CD4-positive, CD25-positive, alpha-beta regulatory T cell (primary cell): ENCODE measurements around the gene NUP35. TPM values are rescaled to one million over a fixed set of nuclear protein-coding genes. Genes with fewer than 3 reads are reported as not detected.

Source experiments
- ATAC-seq, 2 donors: fragments of 150-1000 bp; cut with Tn5 transposase; one replicate each; pipeline ENCODE4 v1.10.0; 2021; ENCODE audit warnings: low read depth in 2 of 2, moderate number of reproducible peaks in 2 of 2, moderate library complexity in 1 of 2
- DNase-seq, 3 donors: peaks; one replicate each; pipeline versions ENCODE4 v3.0.0 to v3.0.0-alpha.2; 2012 to 2022; ENCODE audit warnings: mixed read lengths in 1 of 3
- H3K27ac ChIP-seq: one replicate; pipeline ENCODE4 v1.7.0; 2013; ENCODE audit warnings: mild to moderate bottlenecking, low read length; ENCODE audit not compliant: insufficient read depth, poor library complexity, severe bottlenecking
- H3K27me3 ChIP-seq: one replicate; pipeline ENCODE4 v1.7.0; 2013; ENCODE audit warnings: low read length; ENCODE audit not compliant: control insufficient read depth, insufficient read depth
- H3K36me3 ChIP-seq: one replicate; pipeline ENCODE4 v1.7.0; 2013; ENCODE audit warnings: mild to moderate bottlenecking, low read length, moderate library complexity; ENCODE audit not compliant: control insufficient read depth, insufficient read depth
- H3K4me1 ChIP-seq: 2 replicates; pipeline ENCODE4 v1.7.0; 2013; ENCODE audit warnings: mild to moderate bottlenecking, low read length; ENCODE audit not compliant: insufficient read depth, control insufficient read depth, poor library complexity, severe bottlenecking
- H3K4me3 ChIP-seq: one replicate; pipeline ENCODE4 v1.7.0; 2013; ENCODE audit warnings: low read depth, mild to moderate bottlenecking, low read length, moderate library complexity
- H3K9me3 ChIP-seq, 2 experiments: 1 replicate in 1 of 2; 2 replicates in 1 of 2; pipeline ENCODE4 v1.7.0; 2013; ENCODE audit warnings: low read length in 2 of 2, mild to moderate bottlenecking in 1 of 2, moderate library complexity in 1 of 2; ENCODE audit not compliant: control insufficient read depth in 2 of 2
- H3K27ac Mint-ChIP-seq, 3 donors: one replicate each; pipeline ENCODE4 v1.8.0; 2020 to 2022; ENCODE audit warnings: mild to moderate bottlenecking in 3 of 3, mixed read lengths in 3 of 3, moderate library complexity in 2 of 3
- H3K27me3 Mint-ChIP-seq: one replicate; pipeline ENCODE4 v1.8.0; 2022; ENCODE audit warnings: mild to moderate bottlenecking, mixed read lengths
- H3K36me3 Mint-ChIP-seq: one replicate; pipeline ENCODE4 v1.8.0; 2020; ENCODE audit warnings: mixed read lengths
- H3K4me1 Mint-ChIP-seq, 4 donors: one replicate each; pipeline ENCODE4 v1.8.0; 2020 to 2022; ENCODE audit warnings: mixed read lengths in 4 of 4, mild to moderate bottlenecking in 1 of 4
- H3K4me3 Mint-ChIP-seq, 4 donors: one replicate each; pipeline ENCODE4 v1.8.0; 2020 to 2022; ENCODE audit warnings: mild to moderate bottlenecking in 4 of 4, mixed read lengths in 4 of 4, moderate library complexity in 3 of 4
- H3K9me3 Mint-ChIP-seq, 7 donors: one replicate each; pipeline ENCODE4 v1.8.0; 2020 to 2022; ENCODE audit warnings: mixed read lengths in 7 of 7, mild to moderate bottlenecking in 3 of 7, moderate library complexity in 2 of 7
- polyA plus RNA-seq, 4 donors: library from polyadenylated mRNA; unstranded; fragments of 300-500 nt; fragmentation: Illumina TruSeq; gene quantifications; one replicate each; pipeline ENCODE4 v1.2.3, GENCODE V29; 2021
- total RNA-seq: library from RNA; stranded (reverse); gene quantifications from one replicate; pipeline ENCODE4 v1.2.3, GENCODE V29; 2022

Gene NUP35
- total and polyA plus RNA-seq, 5 donors from 2014 or later, result 5.6 to 11.9 (median 8.6) TPM

GRCh38 chr2:183089192-183089851 lies 34.9 kb upstream of the NUP35 start:
- H3K27me3 ChIP-seq, result no peaks in the 10 kb centered on the region
- H3K4me1 ChIP-seq, result no peaks in the 10 kb centered on the region
- DNase-seq, result no peak
- H3K27ac Mint-ChIP-seq, result no peak overlapping the region
- H3K4me1 Mint-ChIP-seq, result peaks cover under 1 to 11% (median 5%) of the 10 kb centered on the region in 4 donors
- no peak overlapping the region for H3K4me3 Mint-ChIP-seq
- H3K36me3 ChIP-seq, result no peaks in the 10 kb centered on the region
- H3K9me3 ChIP-seq, result no peaks in the 10 kb centered on the region
- no peaks in the 10 kb centered on the region for H3K27me3 Mint-ChIP-seq
- no peak overlapping the region for H3K27ac ChIP-seq
- H3K4me3 ChIP-seq, result no peak overlapping the region
- no peaks in the 10 kb centered on the region for H3K9me3 Mint-ChIP-seq
- peaks cover 10% of the 10 kb centered on the region for H3K36me3 Mint-ChIP-seq
- ATAC-seq, result no peak

GRCh38 chr2:183091318-183091953 lies 32.8 kb upstream of the NUP35 start:
- ATAC-seq (no peak), DNase-seq (no peak)
- Mint-ChIP-seq H3K9me3 (no peaks in the 10 kb centered on the region), H3K4me3 (no peak overlapping the region), H3K4me1 (peaks cover 2 to 12% (median 8%) of the 10 kb centered on the region in 4 donors), H3K36me3 (peaks cover 11% of the 10 kb centered on the region), H3K27ac (no peak overlapping the region), H3K27me3 (no peaks in the 10 kb centered on the region)
- Histone ChIP-seq H3K4me1 (no peaks in the 10 kb centered on the region), H3K36me3 (no peaks in the 10 kb centered on the region), H3K4me3 (no peak overlapping the region), H3K27me3 (no peaks in the 10 kb centered on the region), H3K27ac (no peak overlapping the region), H3K9me3 (no peaks in the 10 kb centered on the region)

GRCh38 chr2:183091954-183092345 lies 32.3 kb upstream of the NUP35 start:
- DNase-seq (no peak), ATAC-seq (no peak)
- Mint-ChIP-seq H3K27ac (no peak overlapping the region), H3K4me3 (no peak overlapping the region), H3K36me3 (peaks cover 14% of the 10 kb centered on the region), H3K4me1 (peaks cover 2 to 12% (median 8%) of the 10 kb centered on the region in 4 donors), H3K9me3 (no peaks in the 10 kb centered on the region), H3K27me3 (no peaks in the 10 kb centered on the region)
- Histone ChIP-seq H3K4me1 (no peaks in the 10 kb centered on the region), H3K27ac (no peak overlapping the region), H3K27me3 (no peaks in the 10 kb centered on the region), H3K36me3 (no peaks in the 10 kb centered on the region), H3K4me3 (no peak overlapping the region), H3K9me3 (no peaks in the 10 kb centered on the region)

- no peak overlapping the region for H3K27ac Mint-ChIP-seq
- no peaks in the 10 kb centered on the region for H3K27me3 Mint-ChIP-seq
- H3K4me1 Mint-ChIP-seq, result peaks cover 2 to 9% (median 6%) of the 10 kb centered on the region in 4 donors
- no peak overlapping the region for H3K27ac ChIP-seq
- no peaks in the 10 kb centered on the region for H3K36me3 ChIP-seq
- H3K9me3 Mint-ChIP-seq, result no peaks in the 10 kb centered on the region
- H3K4me3 ChIP-seq, result no peak overlapping the region
- H3K36me3 Mint-ChIP-seq, result peaks cover 8% of the 10 kb centered on the region
- ATAC-seq (no peak), DNase-seq (peak in 1 of 3 donors; percentile 11)
- no peak overlapping the region for H3K4me3 Mint-ChIP-seq
- H3K27me3 ChIP-seq, result no peaks in the 10 kb centered on the region
- no peaks in the 10 kb centered on the region for H3K4me1 ChIP-seq
- no peaks in the 10 kb centered on the region for H3K9me3 ChIP-seq
Observed at GRCh38 chr2:183093857-183094657, 30.2 kb upstream of the NUP35 start.

- no peaks in the 10 kb centered on the region for H3K9me3 ChIP-seq
Observed at GRCh38 chr2:183105402-183106134, 18.7 kb upstream of the NUP35 start.

GRCh38 chr2:183112577-183112976 lies 11.7 kb upstream of the NUP35 start:
- Histone ChIP-seq H3K27me3 (peaks cover 3% of the 10 kb centered on the region), H3K4me1 (no peaks in the 10 kb centered on the region), H3K9me3 (no peaks in the 10 kb centered on the region), H3K4me3 (no peak overlapping the region), H3K36me3 (no peaks in the 10 kb centered on the region), H3K27ac (no peak overlapping the region)
- ATAC-seq, result no peak
- Mint-ChIP-seq H3K9me3 (peaks cover 0 to 3% (median 0%) of the 10 kb centered on the region in 7 donors), H3K36me3 (no peaks in the 10 kb centered on the region), H3K4me1 (peaks cover 0 to 4% (median 3%) of the 10 kb centered on the region in 4 donors), H3K27me3 (peaks cover 36% of the 10 kb centered on the region), H3K4me3 (no peak overlapping the region), H3K27ac (no peak overlapping the region)
- DNase-seq, result no peak

More at GRCh38 chr2:183105402-183106134, 18.7 kb upstream of the NUP35 start:
- no peak for ATAC-seq
- Histone ChIP-seq H3K27me3 (peaks cover 5% of the 10 kb centered on the region), H3K4me1 (no peaks in the 10 kb centered on the region), H3K4me3 (no peak overlapping the region), H3K36me3 (no peaks in the 10 kb centered on the region), H3K27ac (no peak overlapping the region)
- no peak for DNase-seq
- no peak overlapping the region for H3K4me3 Mint-ChIP-seq
- H3K9me3 Mint-ChIP-seq, result peaks cover 0 to 2% (median 0%) of the 10 kb centered on the region in 7 donors
- no peak overlapping the region for H3K27ac Mint-ChIP-seq
- H3K27me3 Mint-ChIP-seq, result peaks cover 23% of the 10 kb centered on the region
- H3K4me1 Mint-ChIP-seq, result peaks cover 0 to 2% (median 0%) of the 10 kb centered on the region in 4 donors
- no peaks in the 10 kb centered on the region for H3K36me3 Mint-ChIP-seq

- Mint-ChIP-seq H3K27me3 (peaks cover 44% of the 10 kb centered on the region), H3K36me3 (no peaks in the 10 kb centered on the region), H3K9me3 (peaks cover 0 to 3% (median 0%) of the 10 kb centered on the region in 7 donors), H3K4me1 (peaks cover 0 to 4% (median 3%) of the 10 kb centered on the region in 4 donors), H3K4me3 (no peak overlapping the region), H3K27ac (no peak overlapping the region)
- no peak for ATAC-seq
- Histone ChIP-seq H3K4me3 (no peak overlapping the region), H3K27me3 (peaks cover 6% of the 10 kb centered on the region), H3K9me3 (no peaks in the 10 kb centered on the region), H3K4me1 (no peaks in the 10 kb centered on the region), H3K27ac (no peak overlapping the region), H3K36me3 (no peaks in the 10 kb centered on the region)
- DNase-seq, result no peak
Observed at GRCh38 chr2:183113630-183114029, 10.6 kb upstream of the NUP35 start.
